CD4-positive, alpha-beta T cell (primary cell): Measurements from ENCODE around the gene PIK3AP1. TPM values are rescaled to one million over a fixed set of nuclear protein-coding genes. Genes with fewer than 3 reads are reported as not detected.

Experiments used
- ATAC-seq: fragments of 200-7000 bp; cut with Tn5 transposase; one replicate; pipeline ENCODE4 v1.10.0; 2022; ENCODE audit warnings: mild to moderate bottlenecking; ENCODE audit not compliant: poor library complexity
- CTCF ChIA-PET: fragments of 350-600 bp; sonication (Branson Sonifier 250); formaldehyde crosslinking; loops from one replicate; lab custom pipeline; 2021; ENCODE audit warnings: antibody characterized with exemption, inconsistent platforms; lab: Charles Lee
- POLR2A ChIA-PET: fragments of 350-600 bp; sonication (Branson Sonifier 250); formaldehyde crosslinking; loops from one replicate; lab custom pipeline; 2021; ENCODE audit warnings: antibody characterized with exemption, inconsistent platforms; lab: Charles Lee
- DNase-seq, 14 experiments: peaks; one replicate each; pipeline ENCODE4 v3.0.0-alpha.2; 2013 to 2020; ENCODE audit warnings: mixed read lengths in 2 of 14
- H3K27ac ChIP-seq, 2 donors: one replicate each; pipeline versions ENCODE4 v1.5.1 to v1.7.0; 2013; ENCODE audit warnings: low read length in 2 of 2, low read depth in 1 of 2, mild to moderate bottlenecking in 1 of 2
- H3K27me3 ChIP-seq, 2 experiments: 1 replicate in 1 of 2; 2 replicates in 1 of 2; pipeline versions ENCODE4 v1.6.1 to v1.7.0; 2013; ENCODE audit warnings: low read length in 2 of 2, control low read depth in 1 of 2, mild to moderate bottlenecking in 1 of 2, moderate library complexity in 1 of 2; ENCODE audit not compliant: insufficient read depth in 2 of 2, control insufficient read depth in 1 of 2
- H3K36me3 ChIP-seq: one replicate; pipeline ENCODE4 v1.6.1; 2013; ENCODE audit warnings: low read length, control low read depth; ENCODE audit not compliant: insufficient read depth
- H3K4me1 ChIP-seq: one replicate; pipeline ENCODE4 v1.6.1; 2013; ENCODE audit warnings: low read length, control low read depth; ENCODE audit not compliant: insufficient read depth
- H3K4me3 ChIP-seq: one replicate; pipeline ENCODE4 v1.5.1; 2013; ENCODE audit warnings: mild to moderate bottlenecking, low read length, moderate library complexity
- H3K9me3 ChIP-seq, 2 experiments: 1 replicate in 1 of 2; 2 replicates in 1 of 2; pipeline versions ENCODE4 v1.6.1 to v1.7.0; 2013; ENCODE audit warnings: low read length in 2 of 2, mild to moderate bottlenecking in 2 of 2, control low read depth in 1 of 2, moderate library complexity in 1 of 2; ENCODE audit not compliant: control insufficient read depth in 1 of 2, insufficient read depth in 1 of 2
- H3K27ac Mint-ChIP-seq: one replicate; pipeline ENCODE4 v1.8.0; 2020; ENCODE audit warnings: mixed read lengths
- H3K27me3 Mint-ChIP-seq: one replicate; pipeline ENCODE4 v1.8.0; 2021; ENCODE audit warnings: mixed read lengths
- H3K36me3 Mint-ChIP-seq: one replicate; pipeline ENCODE4 v1.8.0; 2021; ENCODE audit warnings: low read depth, mixed read lengths
- H3K4me1 Mint-ChIP-seq: one replicate; pipeline ENCODE4 v1.8.0; 2021; ENCODE audit warnings: low read depth, mixed read lengths
- H3K4me3 Mint-ChIP-seq: one replicate; pipeline ENCODE4 v1.8.0; 2020; ENCODE audit warnings: mild to moderate bottlenecking, mixed read lengths
- H3K9me3 Mint-ChIP-seq: one replicate; pipeline ENCODE4 v1.8.0; 2020; ENCODE audit warnings: mixed read lengths
- CTCF ChIP-seq: fragments of 200-600 bp; IDR thresholded peaks from one replicate; pipeline ENCODE4 v1.8.0; 2022; ENCODE audit warnings: antibody characterized with exemption, mild to moderate bottlenecking
- intact Hi-C, 2 experiments: fragments of 100-400 bp; cut with DNase I in 1 of 2; cut with micrococcal nuclease in 1 of 2; formaldehyde crosslinking; loops; one replicate each; pipeline versions ENCODE4 v1.15.1 to v1.9.0; 2023 to 2025; cut with DNase I, micrococcal nuclease
- total RNA-seq, 174 experiments: library from RNA in 2 of 174; stranded (reverse) in 2 of 174; gene quantifications; one replicate each; pipeline ENCODE4 v1.2.3 and lab custom pipeline; 2021 to 2026

Gene PIK3AP1
- total RNA-seq, 2 experiments from 2014 or later = 0.58 to 0.59 TPM

GRCh38 chr10:96721207-96721572 lies 876 bp upstream of the PIK3AP1 start:
- H3K27ac ChIP-seq = no peak overlapping the region
- no peak for TF ChIP-seq CTCF
- no peaks in the 10 kb centered on the region for H3K27me3 ChIP-seq
- DNase-seq (no peak), ATAC-seq (no peak)
- intact Hi-C loops = no loop called here
- H3K4me1 ChIP-seq = peaks cover 19% of the 10 kb centered on the region
- H3K9me3 ChIP-seq = no peaks in the 10 kb centered on the region
- CTCF ChIA-PET = no interaction called here
- H3K4me1 Mint-ChIP-seq = peaks cover 15% of the 10 kb centered on the region
- no peaks in the 10 kb centered on the region for H3K36me3 ChIP-seq
- H3K36me3 Mint-ChIP-seq = no peaks in the 10 kb centered on the region
- no peaks in the 10 kb centered on the region for H3K27me3 Mint-ChIP-seq
- H3K4me3 Mint-ChIP-seq = peak overlapping the region; percentile 91
- no peaks in the 10 kb centered on the region for H3K9me3 Mint-ChIP-seq
- no peak overlapping the region for H3K27ac Mint-ChIP-seq
- H3K4me3 ChIP-seq = peak overlapping the region; percentile 61
- POLR2A ChIA-PET = no interaction called here

DNA sequence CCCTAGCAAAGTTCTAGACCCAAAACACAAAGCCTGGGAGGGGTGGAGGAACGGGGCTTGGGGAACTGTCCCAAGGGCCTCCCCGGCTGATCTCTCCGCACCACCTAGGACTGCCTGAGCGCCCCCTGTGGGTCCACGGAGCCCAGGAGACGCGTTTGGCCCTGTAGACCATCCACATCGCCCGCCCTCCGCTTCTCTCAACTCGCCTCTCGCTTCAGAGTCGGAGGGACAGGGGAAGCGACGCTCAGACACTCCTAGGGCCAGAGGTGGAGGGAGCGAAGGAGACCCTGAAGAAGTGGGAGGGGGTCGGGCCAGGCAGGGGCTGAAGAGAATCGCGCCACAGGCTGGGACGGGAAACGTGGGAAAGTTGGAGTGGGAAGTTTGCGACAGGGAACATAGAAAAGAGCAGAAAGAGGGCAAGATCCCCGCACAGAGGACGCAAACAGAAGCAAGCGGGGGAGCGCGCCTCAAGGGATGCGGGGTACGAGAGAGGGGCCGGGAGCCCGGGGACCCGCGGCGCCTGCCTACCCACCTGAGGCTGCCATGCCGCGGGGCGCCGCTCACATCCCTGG lies 378 bp downstream of the PIK3AP1 start:
- Histone ChIP-seq H3K36me3 (no peaks in the 10 kb centered on the region), H3K27me3 (no peaks in the 10 kb centered on the region), H3K27ac (no peak overlapping the region), H3K4me3 (peak overlapping the region; percentile 61), H3K4me1 (peaks cover 19% of the 10 kb centered on the region), H3K9me3 (no peaks in the 10 kb centered on the region)
- no peaks in the 10 kb centered on the region for H3K9me3 Mint-ChIP-seq
- H3K36me3 Mint-ChIP-seq = no peaks in the 10 kb centered on the region
- DNase-seq (peak in 13 of 14 experiments; percentile 7 to 71 (median 28)), ATAC-seq (peak; percentile 39)
- TF ChIP-seq CTCF = peak; percentile 47
- POLR2A ChIA-PET = no interaction called here
- intact Hi-C loops = loop anchor here in 1 of 2 experiments (10.0 kb wide), 1 partner anchor 135 kb away; the partner anchor contains the start of gene TM9SF3
- H3K27me3 Mint-ChIP-seq = no peaks in the 10 kb centered on the region
- H3K4me3 Mint-ChIP-seq = peak overlapping the region; percentile 96
- H3K4me1 Mint-ChIP-seq = peaks cover 15% of the 10 kb centered on the region
- CTCF ChIA-PET = no interaction called here
- no peak overlapping the region for H3K27ac Mint-ChIP-seq

- Histone ChIP-seq H3K36me3 (no peaks in the 10 kb centered on the region), H3K27ac (no peak overlapping the region), H3K9me3 (no peaks in the 10 kb centered on the region), H3K27me3 (no peaks in the 10 kb centered on the region), H3K4me3 (peak overlapping the region; percentile 61), H3K4me1 (peaks cover 19% of the 10 kb centered on the region)
- intact Hi-C loops = loop anchor here in 1 of 2 experiments (10.0 kb wide), 1 partner anchor 134 kb away; the partner anchor contains the start of gene TM9SF3
- ChIA-PET CTCF (no interaction called here), POLR2A (no interaction called here)
- H3K4me3 Mint-ChIP-seq = peak overlapping the region; percentile 96
- peak overlapping the region; percentile 12 for H3K27ac Mint-ChIP-seq
- TF ChIP-seq CTCF = no peak
- H3K4me1 Mint-ChIP-seq = peaks cover 15% of the 10 kb centered on the region
- H3K36me3 Mint-ChIP-seq = no peaks in the 10 kb centered on the region
- ATAC-seq (no peak), DNase-seq (no peak)
- H3K9me3 Mint-ChIP-seq = no peaks in the 10 kb centered on the region
- H3K27me3 Mint-ChIP-seq = no peaks in the 10 kb centered on the region
These were observed 1.1 kb downstream of the PIK3AP1 start for GRCh38 chr10:96719200-96719599.
